Mesothelial cell of epicardium (in vitro differentiated cells): Measurements from ENCODE around the gene CDH10. TPM values are rescaled to one million over a fixed set of nuclear protein-coding genes. Genes with fewer than 3 reads are reported as not detected.

ENCODE experiments used
- DNase-seq, 2 experiments: peaks; one replicate each; pipeline ENCODE4 v3.0.0; 2021; ENCODE audit warnings: low spot score in 2 of 2; ENCODE audit not compliant: unreplicated experiment in 2 of 2
- H3K27ac Mint-ChIP-seq: 2 replicates; pipeline ENCODE4 v1.8.0; 2021; ENCODE audit warnings: mixed read lengths
- H3K27me3 Mint-ChIP-seq: 2 replicates; pipeline ENCODE4 v1.8.0; 2021; ENCODE audit warnings: low read depth, mixed read lengths
- H3K36me3 Mint-ChIP-seq: 2 replicates; pipeline ENCODE4 v1.8.0; 2021; ENCODE audit warnings: mixed read lengths
- H3K4me1 Mint-ChIP-seq: 2 replicates; pipeline ENCODE4 v1.8.0; 2021; ENCODE audit warnings: mixed read lengths
- H3K4me3 Mint-ChIP-seq: 2 replicates; pipeline ENCODE4 v1.8.0; 2021; ENCODE audit warnings: mild to moderate bottlenecking, moderate library complexity, mixed read lengths
- H3K9me3 Mint-ChIP-seq: 2 replicates; pipeline ENCODE4 v1.8.0; 2021; ENCODE audit warnings: mixed read lengths
- CTCF ChIP-seq: fragments of 200-600 bp; sonication (generic); IDR thresholded peaks from one replicate; pipeline ENCODE4 v1.5.0; 2021; ENCODE audit warnings: antibody characterized with exemption; ENCODE audit not compliant: unreplicated experiment
- total RNA-seq: library from RNA; stranded (reverse); gene quantifications from 3 replicates; pipeline ENCODE4 v1.2.1, GENCODE V29; 2021

CDH10 gene
- total RNA-seq, result 24.3 to 26.0 TPM (median 25.4 TPM) in 3 replicates

DNA sequence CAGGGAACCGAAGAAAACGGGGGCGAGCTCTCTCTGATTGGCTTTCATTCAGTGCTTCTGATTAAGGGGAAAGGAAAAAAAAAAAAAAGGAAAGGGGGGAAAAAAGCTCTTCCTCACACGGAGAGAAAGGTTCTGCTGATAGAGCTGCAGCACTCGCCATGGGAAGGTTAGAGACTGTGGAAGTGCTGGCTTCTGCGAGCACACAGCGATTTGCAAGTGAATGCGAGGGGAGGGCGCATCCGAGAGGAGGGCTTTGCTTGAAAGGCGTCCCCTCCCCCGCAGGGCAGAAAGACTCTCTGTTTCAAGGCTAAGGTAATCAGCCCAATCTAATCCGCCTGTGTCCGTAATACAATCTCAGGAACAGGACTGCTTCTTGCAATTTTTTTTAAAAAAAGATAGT, at the start of gene CDH10:
CDH10 (minus strand) TSS at position 218 of the 400 bp plus-strand sequence. CDS start 51,488 bp downstream, outside the sequence.
- Mint-ChIP-seq H3K9me3 (no peaks in the 10 kb centered on the region), H3K4me3 (peak within 1 kb of the TSS; percentile 92), H3K27ac (peak within 1 kb of the TSS; percentile 93), H3K27me3 (no peaks in the 10 kb centered on the region), H3K4me1 (peaks cover 57% of the 10 kb centered on the region), H3K36me3 (no peaks in the 10 kb centered on the region)
- no peak for TF ChIP-seq CTCF
- peak; percentile 52 to 76 for DNase-seq

GRCh38 chr5:24693609-24694008, 48.8 kb upstream of the CDH10 start:
- H3K27ac Mint-ChIP-seq, result no peak overlapping the region
- no peaks in the 10 kb centered on the region for H3K27me3 Mint-ChIP-seq
- H3K4me3 Mint-ChIP-seq, result no peak overlapping the region
- H3K36me3 Mint-ChIP-seq, result no peaks in the 10 kb centered on the region
- H3K9me3 Mint-ChIP-seq, result peaks cover 46% of the 10 kb centered on the region
- no peak for TF ChIP-seq CTCF
- DNase-seq, result no peak
- no peaks in the 10 kb centered on the region for H3K4me1 Mint-ChIP-seq

GRCh38 chr5:24691074-24691473, 46.3 kb upstream of the CDH10 start:
- no peak overlapping the region for H3K27ac Mint-ChIP-seq
- TF ChIP-seq CTCF, result no peak

GRCh38 chr5:24681106-24681505, 36.3 kb upstream of the CDH10 start:
- Mint-ChIP-seq H3K9me3 (peaks cover 31% of the 10 kb centered on the region), H3K4me3 (no peak overlapping the region), H3K27ac (no peak overlapping the region), H3K36me3 (peaks cover 2% of the 10 kb centered on the region), H3K4me1 (no peaks in the 10 kb centered on the region), H3K27me3 (no peaks in the 10 kb centered on the region)
- TF ChIP-seq CTCF, result no peak
- no peak for DNase-seq

More at GRCh38 chr5:24691074-24691473, 46.3 kb upstream of the CDH10 start:
- H3K4me3 Mint-ChIP-seq, result no peak overlapping the region
- no peaks in the 10 kb centered on the region for H3K4me1 Mint-ChIP-seq
- no peaks in the 10 kb centered on the region for H3K36me3 Mint-ChIP-seq
- no peaks in the 10 kb centered on the region for H3K27me3 Mint-ChIP-seq
- DNase-seq, result no peak
- peaks cover 40% of the 10 kb centered on the region for H3K9me3 Mint-ChIP-seq

DNA sequence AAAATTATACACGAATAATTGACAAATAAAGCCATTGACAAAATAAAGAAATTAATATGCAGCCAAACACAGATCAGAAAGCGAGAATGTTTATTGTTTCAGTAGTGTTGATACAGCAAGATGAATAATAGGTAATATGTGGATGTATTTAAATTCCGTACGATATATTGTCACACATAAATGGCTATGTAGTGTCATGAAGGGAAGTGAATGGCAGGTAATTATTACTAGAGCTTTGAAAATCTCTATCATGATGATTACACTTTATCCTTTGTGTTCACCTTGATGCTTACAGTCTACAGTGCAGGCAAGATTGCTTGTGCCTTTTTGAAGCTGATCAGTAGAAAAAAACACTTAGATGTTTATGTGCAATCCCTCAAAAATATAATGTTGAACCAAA, 23.3 kb upstream of the CDH10 start:
- H3K4me3 Mint-ChIP-seq, result no peak overlapping the region
- H3K36me3 Mint-ChIP-seq, result no peaks in the 10 kb centered on the region
- TF ChIP-seq CTCF, result no peak
- H3K27me3 Mint-ChIP-seq, result no peaks in the 10 kb centered on the region
- H3K4me1 Mint-ChIP-seq, result no peaks in the 10 kb centered on the region
- no peaks in the 10 kb centered on the region for H3K9me3 Mint-ChIP-seq
- no peak overlapping the region for H3K27ac Mint-ChIP-seq
- no peak for DNase-seq

DNA sequence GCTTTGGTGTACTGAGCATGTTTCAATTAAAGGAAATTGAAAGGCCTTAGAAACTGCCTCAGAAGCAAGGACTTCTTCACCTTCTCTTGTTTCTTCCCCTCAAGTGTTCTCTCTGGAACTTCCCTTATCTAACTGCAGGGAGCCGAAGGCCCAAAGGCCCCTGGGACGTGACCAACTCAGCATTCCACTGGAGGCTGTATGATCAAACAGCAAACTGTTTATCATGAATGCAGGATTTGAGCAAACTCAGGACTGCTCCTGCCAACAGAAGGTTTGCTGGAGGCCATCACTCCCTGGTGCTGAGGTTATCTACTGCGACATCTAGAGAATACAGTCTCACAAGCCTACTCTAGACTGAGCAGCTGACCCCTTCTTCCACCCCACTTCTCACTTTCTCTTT, 4.8 kb upstream of the CDH10 start:
- H3K4me1 Mint-ChIP-seq, result peaks cover 22% of the 10 kb centered on the region
- H3K36me3 Mint-ChIP-seq, result no peaks in the 10 kb centered on the region
- DNase-seq, result no peak
- no peaks in the 10 kb centered on the region for H3K27me3 Mint-ChIP-seq
- peak overlapping the region; percentile 17 for H3K27ac Mint-ChIP-seq
- H3K4me3 Mint-ChIP-seq, result no peak overlapping the region
- no peaks in the 10 kb centered on the region for H3K9me3 Mint-ChIP-seq
- TF ChIP-seq CTCF, result no peak
